ENCODE results near the gene AOC3. TPM values are rescaled to one million over a fixed set of nuclear protein-coding genes. Genes with fewer than 3 reads are reported as not detected.

AOC3 gene
- total and polyA plus RNA-seq, 2 of the 13 experiments (the other 11 are each of a cell fraction or from before 2014, with no cell fraction given), result 8.7 to 51.7 TPM

DNA sequence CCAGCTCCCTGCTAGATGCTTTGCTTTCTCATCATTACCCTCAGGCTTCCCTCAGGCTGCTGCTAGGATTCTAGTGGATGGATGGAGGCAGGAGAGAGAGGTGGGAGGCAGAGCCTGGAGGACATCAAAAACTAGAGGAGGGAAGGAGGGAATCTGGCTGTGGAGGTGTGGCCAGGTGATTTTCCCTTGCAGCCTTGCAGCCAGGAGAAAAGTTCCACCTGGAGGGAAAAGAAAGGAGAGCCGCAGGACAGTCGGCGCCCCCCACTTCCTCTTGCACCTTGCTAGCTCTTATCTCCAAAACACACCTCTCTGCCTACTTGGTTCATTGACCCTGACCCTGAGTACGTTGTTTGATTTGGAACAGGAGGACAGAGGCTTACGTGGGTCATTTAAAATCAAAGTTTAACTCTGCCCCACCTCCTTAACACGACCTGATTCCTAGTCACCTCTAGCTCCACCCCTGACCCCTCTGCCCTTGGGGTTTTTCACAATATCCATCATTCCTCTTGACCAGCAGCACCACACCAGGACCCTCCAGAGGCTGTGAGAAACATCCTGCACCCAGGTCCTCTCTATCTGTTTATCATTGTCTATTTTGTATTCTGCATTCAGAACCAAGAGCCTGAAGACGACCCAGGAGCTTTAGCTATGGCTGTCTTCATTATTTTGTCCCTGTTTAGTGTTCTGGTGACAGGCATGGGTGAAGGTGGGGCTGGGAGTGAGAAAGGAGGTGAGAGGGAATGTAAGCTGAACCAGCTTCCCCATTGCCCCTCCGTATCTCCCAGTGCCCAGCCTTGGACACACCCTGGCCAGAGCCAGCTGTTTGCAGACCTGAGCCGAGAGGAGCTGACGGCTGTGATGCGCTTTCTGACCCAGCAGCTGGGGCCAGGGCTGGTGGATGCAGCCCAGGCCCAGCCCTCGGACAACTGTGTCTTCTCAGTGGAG is 15.9 kb downstream of the AOC3 start (continued):
- TF ChIP-seq, protein P1, sequence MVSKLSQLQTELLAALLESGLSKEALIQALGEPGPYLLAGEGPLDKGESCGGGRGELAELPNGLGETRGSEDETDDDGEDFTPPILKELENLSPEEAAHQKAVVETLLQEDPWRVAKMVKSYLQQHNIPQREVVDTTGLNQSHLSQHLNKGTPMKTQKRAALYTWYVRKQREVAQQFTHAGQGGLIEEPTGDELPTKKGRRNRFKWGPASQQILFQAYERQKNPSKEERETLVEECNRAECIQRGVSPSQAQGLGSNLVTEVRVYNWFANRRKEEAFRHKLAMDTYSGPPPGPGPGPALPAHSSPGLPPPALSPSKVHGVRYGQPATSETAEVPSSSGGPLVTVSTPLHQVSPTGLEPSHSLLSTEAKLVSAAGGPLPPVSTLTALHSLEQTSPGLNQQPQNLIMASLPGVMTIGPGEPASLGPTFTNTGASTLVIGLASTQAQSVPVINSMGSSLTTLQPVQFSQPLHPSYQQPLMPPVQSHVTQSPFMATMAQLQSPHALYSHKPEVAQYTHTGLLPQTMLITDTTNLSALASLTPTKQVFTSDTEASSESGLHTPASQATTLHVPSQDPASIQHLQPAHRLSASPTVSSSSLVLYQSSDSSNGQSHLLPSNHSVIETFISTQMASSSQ (IDR thresholded peaks at IDR 0.05; ENCODE audit: low read depth), result peak; percentile 78
- TF ChIP-seq, protein P1 (CRISPR knock-in tag; IDR thresholded peaks at IDR 0.05; ENCODE audit: borderline replicate concordance), result peak; percentile 90; the same call in 1 of the 2 replicates
- TF ChIP-seq, protein P2, sequence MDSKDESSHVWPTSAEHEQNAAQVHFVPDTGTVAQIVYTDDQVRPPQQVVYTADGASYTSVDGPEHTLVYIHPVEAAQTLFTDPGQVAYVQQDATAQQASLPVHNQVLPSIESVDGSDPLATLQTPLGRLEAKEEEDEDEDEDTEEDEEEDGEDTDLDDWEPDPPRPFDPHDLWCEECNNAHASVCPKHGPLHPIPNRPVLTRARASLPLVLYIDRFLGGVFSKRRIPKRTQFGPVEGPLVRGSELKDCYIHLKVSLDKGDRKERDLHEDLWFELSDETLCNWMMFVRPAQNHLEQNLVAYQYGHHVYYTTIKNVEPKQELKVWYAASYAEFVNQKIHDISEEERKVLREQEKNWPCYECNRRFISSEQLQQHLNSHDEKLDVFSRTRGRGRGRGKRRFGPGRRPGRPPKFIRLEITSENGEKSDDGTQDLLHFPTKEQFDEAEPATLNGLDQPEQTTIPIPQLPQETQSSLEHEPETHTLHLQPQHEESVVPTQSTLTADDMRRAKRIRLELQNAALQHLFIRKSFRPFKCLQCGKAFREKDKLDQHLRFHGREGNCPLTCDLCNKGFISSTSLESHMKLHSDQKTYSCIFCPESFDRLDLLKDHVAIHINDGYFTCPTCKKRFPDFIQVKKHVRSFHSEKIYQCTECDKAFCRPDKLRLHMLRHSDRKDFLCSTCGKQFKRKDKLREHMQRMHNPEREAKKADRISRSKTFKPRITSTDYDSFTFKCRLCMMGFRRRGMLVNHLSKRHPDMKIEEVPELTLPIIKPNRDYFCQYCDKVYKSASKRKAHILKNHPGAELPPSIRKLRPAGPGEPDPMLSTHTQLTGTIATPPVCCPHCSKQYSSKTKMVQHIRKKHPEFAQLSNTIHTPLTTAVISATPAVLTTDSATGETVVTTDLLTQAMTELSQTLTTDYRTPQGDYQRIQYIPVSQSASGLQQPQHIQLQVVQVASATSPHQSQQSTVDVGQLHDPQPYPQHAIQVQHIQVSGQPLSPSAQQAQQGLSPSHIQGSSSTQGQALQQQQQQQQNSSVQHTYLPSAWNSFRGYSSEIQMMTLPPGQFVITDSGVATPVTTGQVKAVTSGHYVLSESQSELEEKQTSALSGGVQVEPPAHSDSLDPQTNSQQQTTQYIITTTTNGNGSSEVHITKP (CRISPR knock-in tag; IDR thresholded peaks at IDR 0.05; ENCODE audit: low read depth), result 0 out of 2 replicates have a peak, but pooled peaks have one; percentile 40
- TF ChIP-seq ZNF761 (CRISPR knock-in tag; conservative IDR thresholded peaks at IDR 0.05) (peak; percentile 71), ZSCAN25 (CRISPR knock-in tag; IDR thresholded peaks at IDR 0.05) (no peak), NR1H2 (CRISPR knock-in tag; IDR thresholded peaks at IDR 0.05; ENCODE audit: borderline replicate concordance, low read depth) (no peak), MBD4 (IDR thresholded peaks at IDR 0.05; ENCODE audit: borderline replicate concordance, low read length) (no peak), BORCS8-MEF2B (CRISPR knock-in tag; IDR thresholded peaks at IDR 0.05) (peak; percentile 27; the same call in 1 of the 2 replicates), TFE3 (CRISPR knock-in tag; IDR thresholded peaks at IDR 0.05) (0 out of 2 replicates have a peak, but pooled peaks have one; percentile 13), ZNF878 (CRISPR knock-in tag; IDR thresholded peaks at IDR 0.05) (0 out of 2 replicates have a peak, but pooled peaks have one; percentile 56), FOXJ3 (CRISPR knock-in tag; IDR thresholded peaks at IDR 0.05; ENCODE audit: borderline replicate concordance) (peak; percentile 61; the same call in 1 of the 2 replicates), HES4 (CRISPR knock-in tag; IDR thresholded peaks at IDR 0.05; ENCODE audit: borderline replicate concordance) (0 out of 2 replicates have a peak, but pooled peaks have one; percentile 36), ZNF431 (CRISPR knock-in tag; IDR thresholded peaks at IDR 0.05; ENCODE audit: borderline replicate concordance, low read depth) (no peak)
- TF ChIP-seq, protein P3, sequence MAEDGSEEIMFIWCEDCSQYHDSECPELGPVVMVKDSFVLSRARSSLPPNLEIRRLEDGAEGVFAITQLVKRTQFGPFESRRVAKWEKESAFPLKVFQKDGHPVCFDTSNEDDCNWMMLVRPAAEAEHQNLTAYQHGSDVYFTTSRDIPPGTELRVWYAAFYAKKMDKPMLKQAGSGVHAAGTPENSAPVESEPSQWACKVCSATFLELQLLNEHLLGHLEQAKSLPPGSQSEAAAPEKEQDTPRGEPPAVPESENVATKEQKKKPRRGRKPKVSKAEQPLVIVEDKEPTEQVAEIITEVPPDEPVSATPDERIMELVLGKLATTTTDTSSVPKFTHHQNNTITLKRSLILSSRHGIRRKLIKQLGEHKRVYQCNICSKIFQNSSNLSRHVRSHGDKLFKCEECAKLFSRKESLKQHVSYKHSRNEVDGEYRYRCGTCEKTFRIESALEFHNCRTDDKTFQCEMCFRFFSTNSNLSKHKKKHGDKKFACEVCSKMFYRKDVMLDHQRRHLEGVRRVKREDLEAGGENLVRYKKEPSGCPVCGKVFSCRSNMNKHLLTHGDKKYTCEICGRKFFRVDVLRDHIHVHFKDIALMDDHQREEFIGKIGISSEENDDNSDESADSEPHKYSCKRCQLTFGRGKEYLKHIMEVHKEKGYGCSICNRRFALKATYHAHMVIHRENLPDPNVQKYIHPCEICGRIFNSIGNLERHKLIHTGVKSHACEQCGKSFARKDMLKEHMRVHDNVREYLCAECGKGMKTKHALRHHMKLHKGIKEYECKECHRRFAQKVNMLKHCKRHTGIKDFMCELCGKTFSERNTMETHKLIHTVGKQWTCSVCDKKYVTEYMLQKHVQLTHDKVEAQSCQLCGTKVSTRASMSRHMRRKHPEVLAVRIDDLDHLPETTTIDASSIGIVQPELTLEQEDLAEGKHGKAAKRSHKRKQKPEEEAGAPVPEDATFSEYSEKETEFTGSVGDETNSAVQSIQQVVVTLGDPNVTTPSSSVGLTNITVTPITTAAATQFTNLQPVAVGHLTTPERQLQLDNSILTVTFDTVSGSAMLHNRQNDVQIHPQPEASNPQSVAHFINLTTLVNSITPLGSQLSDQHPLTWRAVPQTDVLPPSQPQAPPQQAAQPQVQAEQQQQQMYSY (CRISPR knock-in tag; IDR thresholded peaks at IDR 0.05), result no peak

Data from HepG2 (cell line).